ENCODE data around the gene RHBG.

The RHBG gene

GRCh38 chr1:156409439-156409838, 40.4 kb downstream of the RHBG start:
- no peak for DNase-seq

- no peak for DNase-seq
These were observed 41.2 kb downstream of the RHBG start for GRCh38 chr1:156410238-156410637.

GRCh38 chr1:156410740-156411139, 41.7 kb downstream of the RHBG start:
- DNase-seq: no peak

- no peak for DNase-seq
These were observed 43.8 kb downstream of the RHBG start for GRCh38 chr1:156412653-156413321.

- no peak for DNase-seq
These were observed 44.6 kb downstream of the RHBG start for GRCh38 chr1:156413391-156414246.

- no peak for DNase-seq
These were observed 45.6 kb downstream of the RHBG start for GRCh38 chr1:156414461-156415064.

- DNase-seq: no peak
These were observed 48.0 kb downstream of the RHBG start for GRCh38 chr1:156416993-156417392.

- DNase-seq: no peak
These were observed 48.5 kb downstream of the RHBG start for GRCh38 chr1:156417401-156418020.

GRCh38 chr1:156418416-156419070, 49.5 kb downstream of the RHBG start:
- no peak for DNase-seq

GRCh38 chr1:156419854-156420204, 50.8 kb downstream of the RHBG start:
- DNase-seq: no peak

GRCh38 chr1:156420205-156421061, 51.4 kb downstream of the RHBG start:
- DNase-seq: peak; percentile 71

- peak; percentile 83 for DNase-seq
These were observed 52.3 kb downstream of the RHBG start for GRCh38 chr1:156421062-156421938.

- no peak for DNase-seq
These were observed 53.1 kb downstream of the RHBG start for GRCh38 chr1:156421939-156422601.

- no peak for DNase-seq
These were observed 53.6 kb downstream of the RHBG start for GRCh38 chr1:156422602-156423091.

- no peak for DNase-seq
These were observed 54.7 kb downstream of the RHBG start for GRCh38 chr1:156423422-156424352.

GRCh38 chr1:156424806-156425432, 55.9 kb downstream of the RHBG start:
- no peak for DNase-seq

- no peak for DNase-seq
These were observed 56.9 kb downstream of the RHBG start for GRCh38 chr1:156425943-156426342.

GRCh38 chr1:156427957-156428356, 58.9 kb downstream of the RHBG start:
- DNase-seq: no peak

Data from CD4-positive, alpha-beta T cell treated with Interleukin-17A for 1 hour (primary cell).